Measurements from ENCODE around the gene UPF3A. TPM values are rescaled to one million over a fixed set of nuclear protein-coding genes. Genes with fewer than 3 reads are reported as not detected.

UPF3A gene
- total RNA-seq, 1 donor from 2014 or later = 52.1 TPM

- intact Hi-C loops (cut with micrococcal nuclease) = no loop called here
- Mint-ChIP-seq H3K4me1 (peaks cover 17% of the 10 kb centered on the region), H3K4me3 (no peak overlapping the region), H3K27me3 (no peaks in the 10 kb centered on the region), H3K36me3 (ENCODE audit: low read depth) (peaks cover 60% of the 10 kb centered on the region), H3K27ac (no peak overlapping the region), H3K9me3 (no peaks in the 10 kb centered on the region)
- no peak for DNase-seq
Measured at GRCh38 chr13:114272977-114273376, 8.4 kb upstream of the UPF3A start.

DNA sequence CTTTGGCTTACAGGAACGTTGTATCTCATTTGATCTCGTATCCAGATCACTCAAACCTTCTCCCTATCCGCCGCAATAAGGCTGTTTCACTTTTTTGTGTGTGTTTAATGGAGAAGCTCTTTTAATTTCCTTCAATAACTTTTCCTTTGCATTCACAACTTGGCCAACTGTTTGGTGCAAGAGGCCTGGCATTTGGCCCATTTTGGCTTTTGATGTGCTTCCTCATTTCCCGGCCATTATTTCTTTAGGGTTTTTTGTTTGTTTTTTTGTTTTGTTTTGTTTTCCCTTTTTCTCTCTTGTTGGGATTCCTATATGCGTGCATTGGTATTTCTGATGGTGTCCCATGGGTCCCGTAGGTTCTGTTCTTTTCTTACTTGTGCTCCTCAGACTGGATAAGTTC lies 6.1 kb upstream of the UPF3A start:
- Mint-ChIP-seq H3K27ac (no peak overlapping the region), H3K27me3 (no peaks in the 10 kb centered on the region), H3K36me3 (ENCODE audit: low read depth) (peaks cover 49% of the 10 kb centered on the region), H3K9me3 (no peaks in the 10 kb centered on the region), H3K4me1 (peaks cover 20% of the 10 kb centered on the region), H3K4me3 (no peak overlapping the region)
- intact Hi-C loops (cut with micrococcal nuclease) = no loop called here
- DNase-seq = no peak

DNA sequence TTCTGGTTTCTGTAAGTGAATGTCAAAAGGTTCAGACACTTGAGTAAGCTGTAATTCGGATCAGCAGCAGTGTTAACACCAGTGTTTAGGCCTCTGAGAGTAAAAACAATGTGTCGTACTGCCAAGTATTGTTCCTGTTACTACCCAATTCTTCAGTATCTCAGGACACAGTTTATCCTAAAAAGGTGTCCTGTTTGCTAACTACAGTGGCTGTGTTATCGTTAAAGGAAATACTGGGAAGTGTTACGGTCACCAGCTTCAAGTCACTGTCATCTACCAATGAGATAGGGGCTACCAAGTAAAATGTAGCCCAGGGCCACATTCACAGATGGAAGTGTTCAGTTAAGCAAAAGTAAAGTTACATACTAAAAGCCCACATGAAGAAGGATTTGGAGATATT lies 2.3 kb upstream of the UPF3A start:
- peaks cover 36% of the 10 kb centered on the region for H3K4me1 Mint-ChIP-seq
- intact Hi-C loops (cut with micrococcal nuclease) = no loop called here
- H3K4me3 Mint-ChIP-seq = no peak overlapping the region

DNA sequence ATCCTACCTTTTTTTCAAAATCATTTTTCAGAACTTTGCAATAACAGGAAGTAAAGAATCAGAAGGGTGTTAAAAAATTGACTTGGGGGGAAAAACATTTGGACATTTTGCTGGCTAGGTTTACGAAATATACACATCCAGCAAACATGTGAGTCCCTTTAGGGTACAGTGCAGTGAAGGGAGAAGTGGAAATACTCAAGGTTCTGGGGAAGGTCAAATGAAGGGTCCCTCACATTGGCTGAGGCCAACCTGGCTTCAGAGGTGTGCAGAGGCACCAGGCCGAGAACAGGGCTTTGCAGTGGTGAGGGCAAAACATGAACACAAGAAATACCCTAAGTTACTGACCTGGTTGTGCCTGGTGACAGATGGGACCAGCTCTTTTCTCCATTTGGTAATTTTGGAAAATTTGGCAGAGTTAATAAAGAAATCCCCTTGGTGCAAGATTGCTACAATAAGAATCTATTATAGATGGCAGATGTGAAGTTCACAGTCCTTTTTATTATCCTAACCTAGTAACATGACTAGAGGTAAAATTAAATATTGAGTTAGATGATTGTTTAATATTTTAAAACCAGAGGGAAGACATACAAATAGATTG lies 1.5 kb upstream of the UPF3A start:
- Mint-ChIP-seq H3K27me3 (no peaks in the 10 kb centered on the region), H3K4me1 (peaks cover 39% of the 10 kb centered on the region), H3K36me3 (ENCODE audit: low read depth) (peaks cover 46% of the 10 kb centered on the region), H3K27ac (peak overlapping the region; percentile 99), H3K4me3 (peak overlapping the region; percentile 69), H3K9me3 (no peaks in the 10 kb centered on the region)
- DNase-seq = peak; percentile 63
- intact Hi-C loops (cut with micrococcal nuclease) = no loop called here

More for the DNA sequence above, 2.3 kb upstream of the UPF3A start:
- Mint-ChIP-seq H3K9me3 (no peaks in the 10 kb centered on the region), H3K27me3 (no peaks in the 10 kb centered on the region), H3K27ac (peak overlapping the region; percentile 99), H3K36me3 (ENCODE audit: low read depth) (peaks cover 45% of the 10 kb centered on the region)
- no peak for DNase-seq

DNA sequence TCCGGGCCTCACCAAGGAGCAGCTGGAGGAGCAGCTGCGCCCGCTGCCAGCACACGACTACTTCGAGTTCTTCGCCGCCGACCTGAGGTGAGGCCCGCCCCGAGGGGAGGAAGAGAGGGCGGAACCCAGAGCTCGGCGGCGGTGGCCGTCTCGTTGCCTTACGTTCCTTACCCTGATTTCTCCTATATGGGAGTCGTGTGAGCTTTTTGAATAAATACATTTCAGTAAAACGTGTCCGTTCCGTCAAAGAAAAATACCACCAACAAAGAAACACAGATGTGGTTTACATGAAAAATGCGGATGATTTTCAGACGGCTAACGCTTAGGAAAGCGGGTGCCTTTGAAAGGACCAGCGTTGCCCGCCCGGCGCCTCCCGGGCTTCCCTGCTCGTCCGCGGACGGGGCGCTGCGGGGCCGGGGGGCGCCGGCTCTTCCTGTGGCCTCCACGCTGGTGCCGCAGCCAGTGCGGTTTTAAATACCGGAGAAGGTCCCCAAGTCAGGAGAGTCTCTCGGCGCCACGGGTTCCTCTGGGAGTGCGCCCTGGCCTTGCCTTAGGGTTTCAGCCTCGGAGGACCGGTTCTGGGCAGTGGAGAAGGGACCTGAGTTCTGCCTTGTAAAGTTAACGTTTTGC lies 755 bp downstream of the UPF3A start:
- Mint-ChIP-seq H3K4me1 (peaks cover 40% of the 10 kb centered on the region), H3K27me3 (no peaks in the 10 kb centered on the region), H3K4me3 (peak overlapping the region; percentile 94), H3K36me3 (ENCODE audit: low read depth) (peaks cover 47% of the 10 kb centered on the region), H3K9me3 (no peaks in the 10 kb centered on the region), H3K27ac (peak overlapping the region; percentile 91)
- DNase-seq = peak; percentile 93
- intact Hi-C loops (cut with micrococcal nuclease) = no loop called here

GRCh38 chr13:114283576-114283975 lies 2.2 kb downstream of the UPF3A start:
- intact Hi-C loops (cut with micrococcal nuclease) = no loop called here
- H3K36me3 Mint-ChIP-seq (ENCODE audit: low read depth) = peaks cover 51% of the 10 kb centered on the region
- DNase-seq = no peak
- no peaks in the 10 kb centered on the region for H3K27me3 Mint-ChIP-seq
- H3K27ac Mint-ChIP-seq = no peak overlapping the region
- H3K9me3 Mint-ChIP-seq = no peaks in the 10 kb centered on the region
- H3K4me3 Mint-ChIP-seq = peak overlapping the region; percentile 57
- H3K4me1 Mint-ChIP-seq = peaks cover 37% of the 10 kb centered on the region

GRCh38 chr13:114284680-114285079 lies 3.3 kb downstream of the UPF3A start:
- Mint-ChIP-seq H3K4me1 (peaks cover 30% of the 10 kb centered on the region), H3K4me3 (no peak overlapping the region)

GRCh38 chr13:114285166-114285808 lies 3.9 kb downstream of the UPF3A start:
- Mint-ChIP-seq H3K9me3 (no peaks in the 10 kb centered on the region), H3K4me1 (peaks cover 25% of the 10 kb centered on the region), H3K27me3 (no peaks in the 10 kb centered on the region), H3K27ac (no peak overlapping the region), H3K36me3 (ENCODE audit: low read depth) (peaks cover 58% of the 10 kb centered on the region), H3K4me3 (no peak overlapping the region)
- DNase-seq = no peak
- intact Hi-C loops (cut with micrococcal nuclease) = no loop called here

More at GRCh38 chr13:114284680-114285079, 3.3 kb downstream of the UPF3A start:
- no peak for DNase-seq
- Mint-ChIP-seq H3K36me3 (ENCODE audit: low read depth) (peaks cover 58% of the 10 kb centered on the region), H3K9me3 (no peaks in the 10 kb centered on the region), H3K27me3 (no peaks in the 10 kb centered on the region), H3K27ac (no peak overlapping the region)
- intact Hi-C loops (cut with micrococcal nuclease) = no loop called here

GRCh38 chr13:114286808-114287207 lies 5.4 kb downstream of the UPF3A start:
- intact Hi-C loops (cut with micrococcal nuclease) = no loop called here
- no peaks in the 10 kb centered on the region for H3K27me3 Mint-ChIP-seq
- H3K4me1 Mint-ChIP-seq = peaks cover 19% of the 10 kb centered on the region
- H3K36me3 Mint-ChIP-seq (ENCODE audit: low read depth) = peaks cover 57% of the 10 kb centered on the region
- H3K9me3 Mint-ChIP-seq = no peaks in the 10 kb centered on the region
- H3K27ac Mint-ChIP-seq = no peak overlapping the region
- no peak for DNase-seq
- no peak overlapping the region for H3K4me3 Mint-ChIP-seq

GRCh38 chr13:114288157-114288591 lies 6.8 kb downstream of the UPF3A start:
- no peak for DNase-seq
- intact Hi-C loops (cut with micrococcal nuclease) = no loop called here
- Mint-ChIP-seq H3K4me3 (no peak overlapping the region), H3K36me3 (ENCODE audit: low read depth) (peaks cover 60% of the 10 kb centered on the region), H3K9me3 (no peaks in the 10 kb centered on the region), H3K27me3 (no peaks in the 10 kb centered on the region), H3K27ac (no peak overlapping the region), H3K4me1 (peaks cover 16% of the 10 kb centered on the region)

DNA sequence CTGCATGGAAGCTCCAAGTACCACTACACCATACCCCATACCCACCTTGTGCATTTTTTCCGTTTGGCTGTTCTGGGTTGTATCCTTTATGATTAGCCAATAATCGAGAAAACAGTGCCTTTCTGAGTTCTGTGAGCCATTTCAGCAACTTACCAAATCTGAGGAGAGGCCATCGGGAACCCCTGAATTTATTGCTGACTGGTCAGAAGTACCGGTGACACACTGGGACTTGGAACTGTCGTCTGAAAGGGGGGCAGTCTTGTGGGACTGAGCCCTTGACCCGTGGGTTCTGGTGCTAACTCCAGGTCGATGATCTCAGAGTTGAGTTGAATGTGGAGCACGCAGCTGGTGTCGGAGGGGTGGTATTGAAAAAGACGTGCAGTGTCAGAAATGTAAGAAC lies 15.0 kb downstream of the UPF3A start:
- no peaks in the 10 kb centered on the region for H3K27me3 Mint-ChIP-seq
- DNase-seq = no peak
- intact Hi-C loops (cut with micrococcal nuclease) = no loop called here
- H3K4me1 Mint-ChIP-seq = no peaks in the 10 kb centered on the region
- no peak overlapping the region for H3K27ac Mint-ChIP-seq
- no peak overlapping the region for H3K4me3 Mint-ChIP-seq
- H3K9me3 Mint-ChIP-seq = no peaks in the 10 kb centered on the region
- peaks cover 32% of the 10 kb centered on the region for H3K36me3 Mint-ChIP-seq (ENCODE audit: low read depth)

- no peak overlapping the region for H3K4me3 Mint-ChIP-seq
- H3K27me3 Mint-ChIP-seq = no peaks in the 10 kb centered on the region
- intact Hi-C loops (cut with micrococcal nuclease) = no loop called here
- H3K36me3 Mint-ChIP-seq (ENCODE audit: low read depth) = peaks cover 32% of the 10 kb centered on the region
- no peaks in the 10 kb centered on the region for H3K9me3 Mint-ChIP-seq
- no peak overlapping the region for H3K27ac Mint-ChIP-seq
- DNase-seq = no peak
- H3K4me1 Mint-ChIP-seq = no peaks in the 10 kb centered on the region
Measured at GRCh38 chr13:114296902-114297301, 15.5 kb downstream of the UPF3A start.

- H3K36me3 Mint-ChIP-seq (ENCODE audit: low read depth) = peaks cover 33% of the 10 kb centered on the region
- H3K27me3 Mint-ChIP-seq = no peaks in the 10 kb centered on the region
- H3K9me3 Mint-ChIP-seq = no peaks in the 10 kb centered on the region
- no peak overlapping the region for H3K27ac Mint-ChIP-seq
- no peaks in the 10 kb centered on the region for H3K4me1 Mint-ChIP-seq
- intact Hi-C loops (cut with micrococcal nuclease) = no loop called here
- DNase-seq = no peak
- no peak overlapping the region for H3K4me3 Mint-ChIP-seq
Measured at GRCh38 chr13:114298866-114299265, 17.5 kb downstream of the UPF3A start.

DNA sequence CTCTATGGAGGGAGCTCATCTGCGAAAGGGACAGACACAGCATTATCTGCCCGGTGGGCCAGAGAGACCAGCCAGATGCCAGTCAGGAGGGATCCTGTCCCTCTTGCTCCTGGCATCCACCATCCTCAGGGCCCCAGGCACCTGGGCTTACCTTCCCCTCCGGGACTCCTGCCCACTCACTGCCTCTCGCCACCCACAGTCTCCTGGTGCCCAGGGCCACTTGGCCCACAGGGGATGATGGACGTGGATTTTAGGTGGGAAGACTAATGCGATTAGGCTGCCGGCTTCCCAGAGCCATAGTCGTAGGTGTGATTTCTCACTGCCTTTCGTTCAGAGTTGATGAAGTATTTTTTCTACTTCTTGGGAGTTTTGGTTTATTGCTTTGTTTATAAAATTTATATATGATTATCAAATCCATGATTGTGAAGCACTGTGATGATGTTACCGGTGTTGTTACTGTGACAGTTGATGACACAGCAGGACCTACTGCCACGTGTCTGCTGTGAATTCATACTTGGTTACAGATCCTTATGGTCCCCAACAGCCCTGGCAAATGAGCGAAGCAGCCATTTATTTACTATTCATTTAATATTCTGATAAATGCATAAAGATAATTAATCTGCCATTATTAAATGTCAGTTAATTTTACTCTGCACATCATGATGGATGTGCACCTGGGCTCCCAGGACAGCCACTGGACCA lies 18.4 kb downstream of the UPF3A start:
- H3K9me3 Mint-ChIP-seq = no peaks in the 10 kb centered on the region
- H3K27ac Mint-ChIP-seq = no peak overlapping the region
- no peak for DNase-seq
- H3K27me3 Mint-ChIP-seq = no peaks in the 10 kb centered on the region
- H3K4me1 Mint-ChIP-seq = no peaks in the 10 kb centered on the region
- H3K4me3 Mint-ChIP-seq = no peak overlapping the region
- peaks cover 33% of the 10 kb centered on the region for H3K36me3 Mint-ChIP-seq (ENCODE audit: low read depth)
- intact Hi-C loops (cut with micrococcal nuclease) = no loop called here

All from activated CD4-positive, alpha-beta T cell treated with anti-CD3 and anti-CD28 coated beads, Interleukin-2, amount 10 ng/mL, durations not matched to agents 24 days and 14 days (primary cell).